GM23338 (cell line): ENCODE measurements around the gene C2orf66.

ENCODE experiments used
- EZH2 ChIP-seq: fragments of 200-600 bp; sonication (generic); IDR thresholded peaks from one replicate; pipeline ENCODE4 v1.8.0; 2017; ENCODE audit warnings: antibody characterized with exemption, mild to moderate bottlenecking, low read depth; ENCODE audit not compliant: unreplicated experiment
- EZH2phosphoT487 ChIP-seq: fragments of 200-600 bp; sonication (generic); IDR thresholded peaks from one replicate; pipeline ENCODE4 v1.8.1; 2018; ENCODE audit warnings: antibody characterized with exemption; ENCODE audit not compliant: unreplicated experiment
- POLR2AphosphoS5 ChIP-seq: IDR thresholded peaks from 2 replicates; pipeline ENCODE4 v1.6.1; 2016; ENCODE audit warnings: antibody characterized with exemption, low read depth
- REST ChIP-seq: IDR thresholded peaks from one replicate; pipeline ENCODE4 v1.6.1; 2018; ENCODE audit warnings: antibody characterized with exemption; ENCODE audit not compliant: unreplicated experiment
- STAT1 ChIP-seq: IDR thresholded peaks from one replicate; pipeline ENCODE4 v1.6.1; 2016; ENCODE audit warnings: antibody characterized with exemption; ENCODE audit not compliant: unreplicated experiment
- TF ChIP-seq, protein P1 (sequence below), 2 experiments: fragments of 200-600 bp in 1 of 2; sonication (generic) in 1 of 2; conservative IDR thresholded peaks; 2 replicates each; pipeline versions ENCODE4 v1.5.1 to v1.6.1; 2016 to 2017; ENCODE audit warnings: antibody characterized with exemption in 2 of 2, low read depth in 2 of 2, mild to moderate bottlenecking in 2 of 2, moderate library complexity in 1 of 2

DNA sequence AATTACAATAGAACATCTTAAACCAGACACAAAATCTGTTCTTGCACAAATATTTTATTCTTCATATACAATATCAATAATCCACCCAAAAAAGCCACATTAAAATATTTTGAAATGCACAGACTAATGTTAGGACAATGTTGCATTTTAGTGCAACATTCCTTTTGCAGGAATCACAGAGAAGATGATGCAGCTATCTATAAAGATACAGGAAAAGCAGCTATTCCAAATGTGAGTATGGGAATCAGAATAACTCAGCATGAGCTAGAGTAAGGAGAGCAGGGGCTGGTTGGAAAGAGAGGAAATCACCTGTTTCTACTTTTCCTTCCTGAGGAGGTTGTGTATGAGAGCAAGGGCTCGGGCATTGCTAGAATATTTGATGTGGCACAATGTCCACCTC, 4.8 kb downstream of the C2orf66 start:
- TF ChIP-seq, protein P1, sequence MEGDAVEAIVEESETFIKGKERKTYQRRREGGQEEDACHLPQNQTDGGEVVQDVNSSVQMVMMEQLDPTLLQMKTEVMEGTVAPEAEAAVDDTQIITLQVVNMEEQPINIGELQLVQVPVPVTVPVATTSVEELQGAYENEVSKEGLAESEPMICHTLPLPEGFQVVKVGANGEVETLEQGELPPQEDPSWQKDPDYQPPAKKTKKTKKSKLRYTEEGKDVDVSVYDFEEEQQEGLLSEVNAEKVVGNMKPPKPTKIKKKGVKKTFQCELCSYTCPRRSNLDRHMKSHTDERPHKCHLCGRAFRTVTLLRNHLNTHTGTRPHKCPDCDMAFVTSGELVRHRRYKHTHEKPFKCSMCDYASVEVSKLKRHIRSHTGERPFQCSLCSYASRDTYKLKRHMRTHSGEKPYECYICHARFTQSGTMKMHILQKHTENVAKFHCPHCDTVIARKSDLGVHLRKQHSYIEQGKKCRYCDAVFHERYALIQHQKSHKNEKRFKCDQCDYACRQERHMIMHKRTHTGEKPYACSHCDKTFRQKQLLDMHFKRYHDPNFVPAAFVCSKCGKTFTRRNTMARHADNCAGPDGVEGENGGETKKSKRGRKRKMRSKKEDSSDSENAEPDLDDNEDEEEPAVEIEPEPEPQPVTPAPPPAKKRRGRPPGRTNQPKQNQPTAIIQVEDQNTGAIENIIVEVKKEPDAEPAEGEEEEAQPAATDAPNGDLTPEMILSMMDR (conservative IDR thresholded peaks at IDR 0.05; ENCODE audit: low read depth in 2 of 2), result no peak
- TF ChIP-seq EZH2 (no peak), POLR2AphosphoS5 (no peak), STAT1 (no peak), EZH2phosphoT487 (no peak), REST (no peak)
